Myometrial cell (primary cell): ENCODE measurements around the gene ZBTB45. TPM values are rescaled to one million over a fixed set of nuclear protein-coding genes. Genes with fewer than 3 reads are reported as not detected.

Experiments used
- total RNA-seq: library from RNA; depleted of rRNA; stranded (reverse); fragments of >200 nt; gene quantifications from 2 replicates; pipeline ENCODE4 v1.2.3, GENCODE V29; 2015

The ZBTB45 gene
- 8.1 and 11.3 TPM in 2 replicates for total RNA-seq

DNA sequence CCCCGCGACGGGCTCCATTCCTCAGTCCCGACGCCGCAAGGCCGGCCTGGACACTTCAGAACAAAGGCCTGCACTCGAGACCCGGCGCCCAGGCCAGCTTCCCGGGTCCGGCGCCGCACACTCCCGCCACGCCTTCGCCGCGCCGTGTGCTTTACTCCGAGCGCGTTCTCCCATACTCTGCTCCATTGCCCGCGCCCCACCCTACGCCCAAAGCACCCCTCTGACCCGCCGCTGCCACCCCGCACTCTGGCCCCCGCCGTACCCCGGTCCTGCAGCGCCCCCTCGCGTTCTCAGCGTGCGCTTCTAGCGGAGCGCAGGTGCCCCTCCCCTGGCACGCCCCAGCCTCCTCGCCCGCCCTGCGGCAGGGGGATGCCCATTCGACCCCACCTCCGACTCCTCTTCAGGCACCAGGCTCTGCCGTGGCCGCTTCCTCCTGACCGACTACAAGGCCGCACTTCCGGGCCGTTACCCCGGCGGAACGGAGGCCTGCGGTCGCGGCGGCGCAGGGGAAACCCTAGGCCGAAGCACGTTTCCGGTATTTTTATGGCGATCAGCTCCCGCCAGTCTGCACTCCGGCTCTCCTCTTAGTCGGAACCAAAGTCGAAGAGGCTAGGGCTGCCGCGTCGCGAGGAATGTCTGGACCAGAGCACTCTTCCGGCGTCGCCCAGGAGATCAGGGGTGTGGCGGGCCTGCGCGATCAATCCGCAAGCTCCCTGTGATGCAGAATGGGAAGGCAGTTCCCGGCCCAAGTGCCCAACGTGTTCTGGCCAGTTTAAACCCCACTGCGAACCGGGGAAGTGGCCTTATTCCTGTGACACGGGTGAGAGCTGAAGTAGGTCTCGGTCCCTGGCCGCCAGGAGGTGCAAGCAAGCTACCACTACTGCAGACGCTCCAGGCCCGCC, at the start of gene ZBTB45:
ZBTB45 (minus strand) TSS at position 456 of the 902 bp plus-strand sequence. CDS start 2,137 bp downstream, outside the sequence.

DNA sequence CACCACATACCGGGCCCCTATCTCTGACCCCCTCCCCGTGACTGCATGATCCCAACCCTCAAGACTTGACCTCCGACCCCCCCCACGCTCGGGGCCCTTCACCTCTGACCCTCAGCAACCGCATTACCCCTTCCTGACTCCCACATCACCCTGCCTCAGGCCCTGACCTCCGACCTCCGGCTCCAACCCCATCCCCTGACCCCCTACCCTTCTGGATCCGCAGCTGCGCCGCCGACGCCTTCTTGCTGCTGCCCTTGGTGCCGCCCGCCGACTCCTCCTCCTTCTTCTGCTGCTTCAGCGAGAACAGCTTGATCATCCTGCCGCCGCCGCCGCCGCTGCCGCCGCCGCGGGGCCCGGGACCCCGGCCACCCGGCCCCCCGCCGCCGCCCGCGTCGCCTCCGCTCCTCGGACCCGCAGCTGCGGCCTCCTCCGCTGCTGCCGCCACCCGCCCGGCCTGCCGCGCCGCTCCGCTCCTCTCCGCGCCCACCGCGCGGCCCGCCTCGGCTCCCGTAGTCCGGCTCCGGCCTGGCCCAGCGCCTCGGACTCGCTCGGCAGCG, 38.5 kb upstream of the ZBTB45 start, which contains the start of gene UBE2M:
UBE2M (minus strand) TSS at position 546 of the 557 bp plus-strand sequence; CDS start at position 316, 230 bp downstream.

DNA sequence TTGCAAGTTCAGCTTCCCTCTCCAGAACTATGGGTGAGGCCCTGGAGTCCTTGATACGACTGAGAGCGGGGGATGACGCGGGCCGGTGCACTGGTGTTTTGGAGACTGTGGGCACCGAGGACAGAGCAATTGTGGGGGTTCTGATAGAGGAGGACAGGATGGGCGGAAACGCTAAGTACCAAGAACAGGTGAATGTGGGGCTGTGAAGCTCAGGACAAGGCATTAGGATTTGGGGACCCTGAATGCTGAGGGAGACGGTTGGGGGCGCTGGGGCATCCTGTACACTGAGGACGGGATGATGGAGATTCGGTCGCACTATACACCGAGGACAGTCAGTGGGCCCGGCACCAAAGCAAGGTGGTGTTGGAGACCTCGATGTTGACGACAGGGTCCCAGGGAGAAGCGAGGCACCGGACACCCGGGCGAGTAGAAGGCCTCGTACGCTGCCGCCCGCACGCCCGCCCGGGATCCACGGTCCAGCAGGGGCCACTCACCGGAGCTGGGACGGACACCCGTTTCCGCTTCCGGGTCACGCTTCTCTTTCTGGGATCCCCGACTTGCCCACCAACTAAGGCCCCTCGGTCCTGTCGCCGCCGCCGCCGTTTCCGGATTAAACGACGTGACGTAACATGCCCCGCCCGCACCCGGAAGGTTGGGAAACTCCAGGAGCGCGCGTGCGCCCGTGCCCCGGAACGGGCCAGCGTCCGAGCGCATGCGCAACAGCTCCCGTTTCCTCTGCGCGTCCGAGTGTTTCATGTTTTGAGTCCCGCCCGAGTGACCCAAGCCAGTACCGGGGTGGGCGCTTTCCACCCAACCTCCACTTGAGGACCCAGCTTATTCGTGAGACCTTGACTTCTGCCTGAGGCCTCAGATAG, 35.1 kb upstream of the ZBTB45 start, which contains the start of gene CHMP2A:
CHMP2A (minus strand) TSS at position 612 of the 875 bp plus-strand sequence. CDS start 893 bp downstream, outside the sequence.

DNA sequence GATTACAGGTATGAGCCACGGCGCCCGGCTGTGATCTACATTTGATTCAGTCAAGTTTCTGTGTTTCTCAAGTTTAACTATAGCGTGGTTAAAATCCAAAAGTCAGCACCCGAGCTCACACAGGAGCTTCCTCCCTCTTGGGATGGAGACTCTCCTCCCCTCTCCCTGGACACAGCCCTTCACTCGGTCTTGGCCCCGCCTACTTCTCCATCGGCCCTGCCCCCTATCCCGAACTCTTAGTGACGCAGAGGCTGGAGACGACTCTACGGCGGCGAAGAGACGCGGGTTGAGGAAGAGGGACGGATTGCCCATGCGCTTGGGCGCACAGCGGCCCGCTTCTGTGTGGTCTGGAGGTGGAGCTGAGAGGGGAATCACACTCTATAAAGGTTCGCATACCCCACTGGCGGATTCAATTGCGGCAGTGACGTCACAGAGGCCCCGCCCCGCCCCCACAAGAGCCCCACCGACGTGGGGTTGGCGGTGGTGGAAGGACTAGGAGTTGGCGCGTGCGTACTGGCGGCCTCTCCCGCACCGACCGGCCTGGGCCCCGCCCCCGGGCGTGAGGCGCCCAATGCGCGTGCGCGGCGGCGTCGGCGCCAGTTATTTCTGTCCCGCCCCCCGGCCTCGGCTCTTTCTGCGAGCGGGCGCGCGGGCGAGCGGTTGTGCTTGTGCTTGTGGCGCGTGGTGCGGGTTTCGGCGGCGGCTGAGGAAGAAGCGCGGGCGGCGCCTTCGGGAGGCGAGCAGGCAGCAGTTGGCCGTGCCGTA, 24.4 kb upstream of the ZBTB45 start, which contains the start of gene TRIM28:
TRIM28 (plus strand) TSS at position 239 of the 765 bp plus-strand sequence. CDS start 694 bp downstream, outside the sequence.

DNA sequence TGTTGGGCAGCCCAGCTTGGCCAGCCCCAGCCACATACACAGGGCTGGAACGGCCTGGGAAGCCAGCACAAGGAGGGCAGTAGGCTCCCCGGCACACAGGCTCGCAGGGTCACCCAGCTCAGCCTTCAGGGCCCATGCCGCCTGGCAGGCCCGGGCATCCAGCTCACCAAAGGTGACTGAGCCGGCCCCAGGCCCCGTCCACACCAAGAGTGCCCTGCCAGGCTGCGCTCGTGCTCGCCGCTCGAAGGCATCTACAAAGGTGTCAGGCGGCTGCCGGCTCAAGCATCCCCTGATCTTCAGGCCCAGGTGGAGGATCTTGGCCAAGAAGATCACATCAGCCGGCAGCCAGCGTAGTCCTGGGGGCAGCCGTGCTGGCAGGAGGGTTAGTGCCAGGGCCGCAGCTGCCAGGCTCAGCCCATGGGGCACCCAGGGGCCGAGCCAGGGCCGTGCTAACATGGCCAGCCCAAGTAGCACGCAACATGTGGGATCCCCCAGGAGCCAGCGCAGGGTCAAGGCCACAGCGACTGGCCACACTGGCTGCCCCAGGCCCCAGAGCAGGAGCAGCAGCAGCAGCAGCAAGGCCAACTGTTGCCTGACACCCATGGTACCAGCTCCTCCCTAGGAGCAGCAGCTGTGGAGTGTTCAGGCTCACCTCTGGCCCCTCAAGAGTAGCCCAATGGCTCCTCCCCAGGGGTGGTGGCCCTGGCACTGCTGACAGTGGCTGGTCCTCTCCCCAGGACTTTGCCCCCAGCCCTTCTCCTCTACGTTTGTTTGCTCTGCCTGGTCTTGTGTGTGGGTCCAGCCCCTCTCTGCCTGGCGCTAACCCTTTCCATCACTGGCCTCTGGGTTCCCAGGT, 8.0 kb downstream of the ZBTB45 start, which contains the start of gene SLC27A5:
SLC27A5 (minus strand) TSS at position 640 of the 856 bp plus-strand sequence; CDS start at position 603, 37 bp downstream.

DNA sequence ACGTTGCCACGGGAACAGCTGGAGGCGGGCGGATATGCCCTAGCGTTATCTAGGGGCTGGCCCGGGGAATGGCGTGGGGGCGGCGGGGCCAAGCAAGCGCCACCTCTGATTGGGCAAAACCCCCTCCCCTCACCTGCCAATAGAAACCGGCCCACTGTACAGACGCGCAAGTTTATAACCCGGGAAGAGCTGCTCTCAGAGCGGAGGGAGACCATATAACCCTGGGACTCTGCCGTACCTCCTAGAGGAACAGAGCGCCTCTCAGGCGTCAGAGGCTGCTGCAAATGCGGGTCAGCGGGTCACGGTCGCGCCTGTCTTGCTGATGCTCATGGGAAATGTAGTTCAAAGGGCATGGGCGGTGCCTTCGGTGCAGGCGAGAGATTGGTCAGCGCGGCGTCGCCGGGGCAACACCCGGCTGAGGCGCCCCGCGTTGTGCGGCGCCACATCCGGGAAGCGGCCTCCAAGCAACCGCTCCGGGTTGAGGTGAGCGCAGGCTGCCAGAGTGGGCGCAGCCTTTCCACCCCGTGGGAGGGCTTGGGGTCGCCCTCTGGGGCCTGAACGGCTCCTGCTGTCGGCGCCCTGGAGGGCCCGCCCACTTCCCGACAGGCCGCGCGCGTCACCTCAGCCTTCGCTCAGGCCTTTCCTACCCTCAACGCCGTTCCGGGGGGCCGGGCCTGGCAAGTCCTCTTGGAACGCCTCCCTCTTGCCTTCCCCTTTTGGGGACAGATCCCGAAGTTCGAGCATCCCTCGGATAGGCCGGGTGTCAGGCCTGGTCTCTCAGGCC, 43.7 kb downstream of the ZBTB45 start, which contains the start of gene ZNF446:
ZNF446 (plus strand) TSS at position 639 of the 784 bp plus-strand sequence. CDS start 867 bp downstream, outside the sequence.

DNA sequence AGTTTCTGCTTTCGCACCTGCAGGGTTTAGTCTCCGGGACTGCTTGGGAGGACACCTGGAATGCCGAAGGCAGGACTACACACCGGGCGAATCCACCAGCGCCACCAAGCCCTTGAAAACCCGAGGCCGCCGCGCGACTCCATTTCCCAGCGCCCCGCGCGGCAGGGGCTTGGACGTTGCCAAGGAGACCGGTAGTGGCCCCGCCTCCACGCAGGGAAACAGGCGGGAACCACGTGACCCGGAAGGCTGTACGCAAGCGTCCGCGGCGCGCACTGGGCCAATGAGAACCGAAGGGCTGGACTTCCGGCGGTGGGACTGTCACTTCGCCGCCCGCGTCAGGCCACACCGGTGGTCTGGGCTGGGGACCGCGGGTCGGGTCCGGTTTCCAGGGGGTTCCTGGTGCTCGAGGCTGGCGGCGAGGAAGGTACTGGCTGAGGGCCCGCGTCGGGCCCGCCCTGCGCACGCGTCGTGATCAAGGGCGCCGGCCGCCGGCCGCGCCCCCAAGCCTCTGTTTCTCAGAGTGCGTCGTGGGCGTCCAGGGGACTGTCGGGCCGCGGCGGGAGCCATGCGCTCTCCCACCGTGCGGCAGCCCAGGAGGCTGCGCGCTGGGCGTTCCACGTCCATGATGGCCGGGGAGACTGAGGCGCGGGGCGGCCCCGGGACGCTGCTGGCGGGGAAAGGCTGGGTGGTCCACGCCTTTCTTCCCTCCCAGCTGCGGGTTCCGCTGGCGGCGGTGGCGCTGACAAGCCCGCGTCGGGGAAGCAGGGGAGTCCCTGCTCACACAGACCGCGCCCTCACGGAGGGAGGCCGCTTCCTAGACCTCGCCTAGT, 52.6 kb downstream of the ZBTB45 start, which contains the start of gene ZNF324:
ZNF324 (plus strand) TSS at position 321 of the 830 bp plus-strand sequence. CDS start 2,106 bp downstream, outside the sequence.

Other genes with a start within 250 kb of the ZBTB45 start
- 2.1 and 4.0 TPM in 2 replicates for gene ZNF8, start 240.9 kb downstream of the ZBTB45 start, total RNA-seq
- 27.1 and 40.8 TPM in 2 replicates for gene ERVK3-1, start 214.4 kb downstream of the ZBTB45 start, total RNA-seq
- 1.2 and 3.0 TPM in 2 replicates for gene ZSCAN22, start 192.8 kb downstream of the ZBTB45 start, total RNA-seq
- gene A1BG, start 166.3 kb downstream of the ZBTB45 start, total RNA-seq, result 7.5 and 31.5 TPM in 2 replicates
- not detected in 2 replicates for gene ZNF497, start 157.1 kb downstream of the ZBTB45 start, total RNA-seq
- 2.1 and 4.3 TPM in 2 replicates for gene ZNF837, start 138.8 kb downstream of the ZBTB45 start, total RNA-seq
- 2,786 and 3,048 TPM in 2 replicates for gene RPS5, start 132.5 kb downstream of the ZBTB45 start, total RNA-seq
- not detected in 2 replicates for gene RNF225, start 124.2 kb downstream of the ZBTB45 start, total RNA-seq
- 7.5 and 13.3 TPM in 2 replicates for gene ZNF584, start 111.2 kb downstream of the ZBTB45 start, total RNA-seq
- 0.29 and 2.7 TPM in 2 replicates for gene ZNF132, start 79.7 kb downstream of the ZBTB45 start, total RNA-seq
- 4.9 and 7.3 TPM in 2 replicates for gene ZNF324B, start 68.2 kb downstream of the ZBTB45 start, total RNA-seq
- 9.0 and 11.0 TPM in 2 replicates for gene ZNF324, start 52.7 kb downstream of the ZBTB45 start, total RNA-seq
- 14.1 and 25.3 TPM in 2 replicates for gene ZNF446, start 43.5 kb downstream of the ZBTB45 start, total RNA-seq
- gene SLC27A5, start 7.8 kb downstream of the ZBTB45 start, total RNA-seq, result 4.3 and 9.2 TPM in 2 replicates
- 262 and 433 TPM in 2 replicates for gene TRIM28, start 24.3 kb upstream of the ZBTB45 start, total RNA-seq
- gene CHMP2A, start 35.3 kb upstream of the ZBTB45 start, total RNA-seq, result 110 and 117 TPM in 2 replicates
- gene UBE2M, start 38.8 kb upstream of the ZBTB45 start, total RNA-seq, result 39.9 and 63.1 TPM in 2 replicates
- gene MZF1, start 53.5 kb upstream of the ZBTB45 start, total RNA-seq, result 10.1 and 12.1 TPM in 2 replicates